Endothelial cell of umbilical vein (primary cell): ENCODE results near the gene CPTP. TPM values are rescaled to one million over a fixed set of nuclear protein-coding genes. Genes with fewer than 3 reads are reported as not detected.

Experiments used
- BruUV-seq: library from RNA; stranded (reverse); fragments of 400-500 nt; replicated peaks from 2 replicates; lab custom pipeline; 2021; lab: Mats Ljungman, UMichigan
- CTCF ChIA-PET: fragments of 300-600, 350-600 bp; sonication (Branson Sonifier 250); formaldehyde crosslinking; loops from one replicate; lab custom pipeline; 2021; ENCODE audit warnings: antibody characterized with exemption, inconsistent platforms; lab: Charles Lee
- POLR2A ChIA-PET: fragments of 300-600, 350-600 bp; sonication (Branson Sonifier 250); formaldehyde crosslinking; loops from one replicate; lab custom pipeline; 2021; ENCODE audit warnings: antibody characterized with exemption, inconsistent platforms; lab: Charles Lee
- DNase-seq: peaks from one replicate; pipeline ENCODE4 v3.0.0-alpha.2; 2011; ENCODE audit warnings: low read depth, low spot score
- FAIRE-seq: peaks from 2 replicates; lab custom pipeline; 2011; peaks lifted over from hg19 to GRCh38; lab: Jason Lieb, UNC
- H2AFZ ChIP-seq: 2 replicates; pipeline ENCODE4 v1.6.0; 2012; ENCODE audit warnings: low read depth, low read length, control low read depth, inconsistent platforms
- H3K27ac ChIP-seq: 2 replicates; pipeline ENCODE4 v1.5.1; 2011; ENCODE audit warnings: low read depth, mild to moderate bottlenecking, control low read depth, low read length, moderate library complexity; ENCODE audit not compliant: insufficient read depth
- H3K27me3 ChIP-seq, 2 experiments: 2 replicates each; pipeline versions ENCODE4 v1.6.0 to v1.6.1; 2011; ENCODE audit warnings: low read length in 2 of 2, mixed read lengths in 1 of 2; ENCODE audit not compliant: control insufficient read depth in 2 of 2, insufficient read depth in 2 of 2
- H3K36me3 ChIP-seq, 2 experiments: 2 replicates in 1 of 2; 3 replicates in 1 of 2; pipeline ENCODE4 v1.5.1; 2011; ENCODE audit warnings: low read length in 2 of 2, mild to moderate bottlenecking in 1 of 2, moderate library complexity in 1 of 2; ENCODE audit not compliant: control insufficient read depth in 2 of 2, insufficient read depth in 2 of 2; ENCODE audit errors: extremely low read depth in 1 of 2
- H3K4me1 ChIP-seq: 3 replicates; pipeline ENCODE4 v1.5.1; 2011; ENCODE audit warnings: mild to moderate bottlenecking, low read length; ENCODE audit not compliant: control insufficient read depth, insufficient read depth; ENCODE audit errors: extremely low read depth
- H3K4me2 ChIP-seq: 2 replicates; pipeline ENCODE4 v1.6.1; 2011; ENCODE audit warnings: low read length, control low read depth, mixed read lengths; ENCODE audit not compliant: insufficient read depth
- H3K4me3 ChIP-seq, 3 experiments: fragments of 200-600 bp in 1 of 3; sonication (generic), shearing (Covaris generic) in 1 of 3; replicated peaks in 1 of 3; 2 replicates each; pipeline ENCODE4 v1.5.1; 2011 to 2016; ENCODE audit warnings: control low read depth in 3 of 3, low read length in 3 of 3, mild to moderate bottlenecking in 2 of 3, inconsistent platforms in 1 of 3, low read depth in 1 of 3, moderate library complexity in 1 of 3; ENCODE audit not compliant: insufficient read depth in 1 of 3
- H3K79me2 ChIP-seq: 2 replicates; pipeline ENCODE4 v1.6.0; 2012; ENCODE audit warnings: low read length, inconsistent platforms; ENCODE audit not compliant: control insufficient read depth, insufficient read depth
- H3K9ac ChIP-seq: replicated peaks from 2 replicates; pipeline ENCODE3; 2011; ENCODE audit warnings: low read length, control low read depth; ENCODE audit not compliant: insufficient read depth; ENCODE audit errors: extremely low read depth
- H3K9me1 ChIP-seq: replicated peaks from 3 replicates; pipeline ENCODE4 v1.6.0; 2011; ENCODE audit warnings: mild to moderate bottlenecking, low read length; ENCODE audit not compliant: control insufficient read depth, insufficient read depth; ENCODE audit errors: extremely low read depth
- H3K9me3 ChIP-seq: replicated peaks from 2 replicates; pipeline ENCODE4 v1.5.1; 2012; ENCODE audit warnings: low read length, inconsistent platforms; ENCODE audit not compliant: control insufficient read depth, insufficient read depth
- H4K20me1 ChIP-seq: replicated peaks from 2 replicates; pipeline ENCODE3; 2011; ENCODE audit warnings: mild to moderate bottlenecking, low read length; ENCODE audit not compliant: control insufficient read depth, insufficient read depth; ENCODE audit errors: extremely low read depth
- EZH2 ChIP-seq: IDR thresholded peaks from 2 replicates; pipeline ENCODE4 v1.6.1; 2012; ENCODE audit warnings: borderline replicate concordance, low read depth, mild to moderate bottlenecking, moderate library complexity, low read length, inconsistent platforms; ENCODE audit not compliant: severe bottlenecking
- FOS ChIP-seq: IDR thresholded peaks from 2 replicates; pipeline ENCODE4 v1.6.1; 2011; ENCODE audit warnings: mild to moderate bottlenecking, low read length, moderate library complexity, borderline replicate concordance; ENCODE audit not compliant: insufficient read depth
- JUN ChIP-seq: IDR thresholded peaks from 2 replicates; pipeline ENCODE4 v1.6.1; 2011; ENCODE audit warnings: borderline replicate concordance, low read depth; ENCODE audit not compliant: insufficient read length, insufficient read depth
- dilution Hi-C: fragments of 300-500 bp; cut with MboI; formaldehyde crosslinking; loops from one replicate; pipeline ENCODE4 v1.15.0; 2019; ENCODE audit warnings: low sequenced_read_pairs; ENCODE audit not compliant: extremely low pct_ligation_motif_present
- intact Hi-C: fragments of 100-400 bp; cut with micrococcal nuclease; formaldehyde crosslinking; loops from one replicate; pipeline ENCODE4 v1.10.0; 2022
- microRNA-seq: library from miRNA; unstranded; fragments of <30 nt; microRNA quantifications from one replicate; pipeline ENCODE4 v1.2.0, GENCODE V29; 2021; ENCODE audit warnings: borderline number of aligned reads, borderline replicate concordance
- polyA plus RNA-seq, 4 experiments: library from polyadenylated mRNA; depleted of rRNA in 3 of 4; stranded (reverse) in 3 of 4; unstranded in 1 of 4; fragments of >200 nt; gene quantifications; 2 replicates each; pipeline versions ENCODE4 v1.2.1 to v1.2.3, GENCODE V29; 2011 to 2012; ENCODE audit warnings: missing spikeins in 1 of 4
- small RNA-seq: library from RNA; depleted of rRNA; stranded (forward); fragments of <200 nt; gene quantifications from one replicate; pipeline ENCODE3, GENCODE V24; 2012; ENCODE audit warnings: low replicate concordance, low read depth; ENCODE audit not compliant: insufficient read depth, insufficient read length
- total RNA-seq: library from RNA; stranded (reverse); gene quantifications from 2 replicates; pipeline ENCODE4 v1.2.3, GENCODE V29; 2021
- TF ChIP-seq, protein P1 (sequence below), 2 donors: IDR thresholded peaks; 1 replicate in 1 of 2; 2 replicates in 1 of 2; pipeline ENCODE4 v1.5.1; 2011; ENCODE audit warnings: low read length in 2 of 2, mild to moderate bottlenecking in 2 of 2, moderate library complexity in 2 of 2, control low read depth in 1 of 2, inconsistent platforms in 1 of 2, low read depth in 1 of 2; ENCODE audit not compliant: insufficient read depth in 1 of 2; ENCODE audit errors: extremely low read depth in 1 of 2

The CPTP gene
- total and polyA plus RNA-seq, 2 donors (not counting 3 experiments of a cell fraction or from before 2014, with no cell fraction given) = 20.9 to 29.5 TPM

DNA sequence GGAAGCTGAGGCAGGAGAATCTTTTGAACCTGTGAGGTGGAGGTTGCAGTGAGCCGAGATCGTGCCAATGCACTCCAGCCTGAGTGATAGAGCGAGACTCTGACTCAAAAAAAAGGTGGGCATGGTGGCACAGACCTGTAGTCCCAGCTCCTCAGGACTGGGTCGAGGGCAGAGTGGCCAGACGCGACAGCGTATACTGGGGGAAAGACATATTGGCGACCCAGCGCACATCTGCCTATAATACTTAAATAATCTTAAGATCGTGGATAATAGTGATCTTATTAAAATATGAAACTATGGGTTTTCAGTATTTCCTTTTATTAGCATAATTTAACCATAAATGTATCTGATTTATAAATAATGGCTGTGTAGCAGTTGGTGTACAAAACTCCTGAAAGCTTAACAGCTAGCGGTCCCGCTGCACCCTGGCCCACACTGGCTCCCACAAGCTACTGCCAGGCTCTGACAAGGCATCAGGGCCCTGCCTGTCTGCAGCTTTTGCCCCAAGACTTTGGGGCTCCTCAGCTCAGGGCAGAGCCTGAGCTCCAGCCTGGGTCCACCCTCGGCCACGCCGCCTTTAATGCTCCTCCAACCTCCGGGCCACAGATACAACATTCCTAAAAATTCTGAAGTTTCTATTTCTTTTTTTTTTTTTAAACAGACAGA, 53.1 kb downstream of the CPTP start:
- H2AFZ ChIP-seq = no peak overlapping the region
- H3K4me3 ChIP-seq = no peak overlapping the region
- no peak overlapping the region for H3K9ac ChIP-seq
- H3K27ac ChIP-seq = no peak overlapping the region
- TF ChIP-seq FOS (no peak), JUN (no peak), EZH2 (no peak)
- TF ChIP-seq, protein P1, sequence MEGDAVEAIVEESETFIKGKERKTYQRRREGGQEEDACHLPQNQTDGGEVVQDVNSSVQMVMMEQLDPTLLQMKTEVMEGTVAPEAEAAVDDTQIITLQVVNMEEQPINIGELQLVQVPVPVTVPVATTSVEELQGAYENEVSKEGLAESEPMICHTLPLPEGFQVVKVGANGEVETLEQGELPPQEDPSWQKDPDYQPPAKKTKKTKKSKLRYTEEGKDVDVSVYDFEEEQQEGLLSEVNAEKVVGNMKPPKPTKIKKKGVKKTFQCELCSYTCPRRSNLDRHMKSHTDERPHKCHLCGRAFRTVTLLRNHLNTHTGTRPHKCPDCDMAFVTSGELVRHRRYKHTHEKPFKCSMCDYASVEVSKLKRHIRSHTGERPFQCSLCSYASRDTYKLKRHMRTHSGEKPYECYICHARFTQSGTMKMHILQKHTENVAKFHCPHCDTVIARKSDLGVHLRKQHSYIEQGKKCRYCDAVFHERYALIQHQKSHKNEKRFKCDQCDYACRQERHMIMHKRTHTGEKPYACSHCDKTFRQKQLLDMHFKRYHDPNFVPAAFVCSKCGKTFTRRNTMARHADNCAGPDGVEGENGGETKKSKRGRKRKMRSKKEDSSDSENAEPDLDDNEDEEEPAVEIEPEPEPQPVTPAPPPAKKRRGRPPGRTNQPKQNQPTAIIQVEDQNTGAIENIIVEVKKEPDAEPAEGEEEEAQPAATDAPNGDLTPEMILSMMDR (IDR thresholded peaks at IDR 0.05; ENCODE audit: extremely low read depth in 1 of 2, insufficient read depth in 1 of 2, low read depth in 1 of 2, low read length in 2 of 2) = no peak
- CTCF ChIA-PET = no interaction called here
- peaks cover 10% of the 10 kb centered on the region for H3K4me1 ChIP-seq
- no peak overlapping the region for H3K4me2 ChIP-seq
- DNase-seq (no peak), FAIRE-seq (no peak)
- H3K27me3 ChIP-seq = no peaks in the 10 kb centered on the region
- no peaks in the 10 kb centered on the region for H4K20me1 ChIP-seq
- H3K9me1 ChIP-seq = no peaks in the 10 kb centered on the region
- dilution Hi-C loops (no loop called here), intact Hi-C loops (no loop called here)
- POLR2A ChIA-PET = interaction anchor here (0.7 kb wide), 1 partner anchor 13 kb away, joined by 5 read pairs; no protein-coding TSS in a partner anchor
- peaks cover 21% of the 10 kb centered on the region for H3K79me2 ChIP-seq
- peaks cover 0 to 6% of the 10 kb centered on the region in 2 experiments for H3K36me3 ChIP-seq
- H3K9me3 ChIP-seq = no peaks in the 10 kb centered on the region
- BruUV-seq = no TSS peak

Small RNAs within 50 kb of the gene (microRNA-seq; reads per million reads assigned to microRNA genes)
- gene MIR6726 = not detected
- not detected for gene MIR6727
- not detected for gene MIR6808

Small RNAs within 50 kb of the gene (small RNA-seq; reads per million reads assigned to genes)
- gene MIR6726 = not detected

Other genes starting within 250 kb of the CPTP start
- gene C1orf159, start 208.7 kb upstream of the CPTP start, total RNA-seq = 19.7 and 20.1 TPM in 2 replicates
- gene C1orf159, start 208.7 kb upstream of the CPTP start, polyA plus RNA-seq = 16.1 and 20.1 TPM in 2 replicates
- not detected in 2 replicates for gene TTLL10, start 150.9 kb upstream of the CPTP start, total RNA-seq
- not detected in 2 replicates for gene TTLL10, start 150.9 kb upstream of the CPTP start, polyA plus RNA-seq
- gene TNFRSF18, start 118.2 kb upstream of the CPTP start, total RNA-seq = not detected in 2 replicates
- gene TNFRSF18, start 118.2 kb upstream of the CPTP start, polyA plus RNA-seq = not detected in 2 replicates
- 0.62 and 1.5 TPM in 2 replicates for gene TNFRSF4, start 110.6 kb upstream of the CPTP start, total RNA-seq
- 0.55 and 1.4 TPM in 2 replicates for gene TNFRSF4, start 110.6 kb upstream of the CPTP start, polyA plus RNA-seq
- gene SDF4, start 92.8 kb upstream of the CPTP start, total RNA-seq = 171 and 185 TPM in 2 replicates
- gene SDF4, start 92.8 kb upstream of the CPTP start, polyA plus RNA-seq = 156 and 175 TPM in 2 replicates
- 24.4 and 24.6 TPM in 2 replicates for gene B3GALT6, start 92.6 kb upstream of the CPTP start, total RNA-seq
- gene B3GALT6, start 92.6 kb upstream of the CPTP start, polyA plus RNA-seq = 34.1 and 43.3 TPM in 2 replicates
- gene C1QTNF12, start 78.1 kb upstream of the CPTP start, total RNA-seq = 1.9 and 4.1 TPM in 2 replicates
- gene C1QTNF12, start 78.1 kb upstream of the CPTP start, polyA plus RNA-seq = 0.67 and 1.0 TPM in 2 replicates
- 80.7 and 87.2 TPM in 2 replicates for gene UBE2J2, start 50.9 kb upstream of the CPTP start, total RNA-seq
- 50.0 and 60.7 TPM in 2 replicates for gene UBE2J2, start 50.9 kb upstream of the CPTP start, polyA plus RNA-seq
- gene SCNN1D, start 44.4 kb upstream of the CPTP start, total RNA-seq = 3.0 and 3.3 TPM in 2 replicates
- 2.3 and 4.0 TPM in 2 replicates for gene SCNN1D, start 44.4 kb upstream of the CPTP start, polyA plus RNA-seq
- gene ACAP3, start 16.9 kb upstream of the CPTP start, total RNA-seq = 39.0 and 43.0 TPM in 2 replicates
- gene ACAP3, start 16.9 kb upstream of the CPTP start, polyA plus RNA-seq = 27.8 and 41.3 TPM in 2 replicates
- gene PUSL1, start 16.2 kb upstream of the CPTP start, total RNA-seq = 16.6 and 18.8 TPM in 2 replicates
- 27.3 and 45.9 TPM in 2 replicates for gene PUSL1, start 16.2 kb upstream of the CPTP start, polyA plus RNA-seq
- 127 and 132 TPM in 2 replicates for gene INTS11, start 142 bp upstream of the CPTP start, total RNA-seq
- 222 and 239 TPM in 2 replicates for gene INTS11, start 142 bp upstream of the CPTP start, polyA plus RNA-seq
- 0.37 and 0.38 TPM in 2 replicates for gene TAS1R3, start 6.5 kb downstream of the CPTP start, total RNA-seq
- gene TAS1R3, start 6.5 kb downstream of the CPTP start, polyA plus RNA-seq = 0.26 and 0.38 TPM in 2 replicates
- gene DVL1, start 24.6 kb downstream of the CPTP start, total RNA-seq = 36.5 and 40.7 TPM in 2 replicates
- gene DVL1, start 24.6 kb downstream of the CPTP start, polyA plus RNA-seq = 26.8 and 38.2 TPM in 2 replicates
- gene MXRA8, start 33.8 kb downstream of the CPTP start, total RNA-seq = 0.37 and 0.82 TPM in 2 replicates
- 1.9 and 2.2 TPM in 2 replicates for gene MXRA8, start 33.8 kb downstream of the CPTP start, polyA plus RNA-seq
- 149 and 151 TPM in 2 replicates for gene AURKAIP1, start 50.4 kb downstream of the CPTP start, total RNA-seq
- gene AURKAIP1, start 50.4 kb downstream of the CPTP start, polyA plus RNA-seq = 73.3 and 96.2 TPM in 2 replicates
- gene CCNL2, start 74.5 kb downstream of the CPTP start, total RNA-seq = 182 and 188 TPM in 2 replicates
- gene CCNL2, start 74.5 kb downstream of the CPTP start, polyA plus RNA-seq = 174 and 209 TPM in 2 replicates
- 125 and 134 TPM in 2 replicates for gene MRPL20, start 82.5 kb downstream of the CPTP start, total RNA-seq
- gene MRPL20, start 82.5 kb downstream of the CPTP start, polyA plus RNA-seq = 118 and 152 TPM in 2 replicates
- gene ANKRD65, start 96.5 kb downstream of the CPTP start, total RNA-seq = 0.32 and 0.38 TPM in 2 replicates
- 0.15 and 0.18 TPM in 2 replicates for gene ANKRD65, start 96.5 kb downstream of the CPTP start, polyA plus RNA-seq
- 3.3 and 6.1 TPM in 2 replicates for gene VWA1, start 110.9 kb downstream of the CPTP start, total RNA-seq
- gene VWA1, start 110.9 kb downstream of the CPTP start, polyA plus RNA-seq = 2.0 and 3.7 TPM in 2 replicates
- 0.16 TPM in 1 of 2 replicates, not detected in the other for gene ATAD3C, start 124.9 kb downstream of the CPTP start, total RNA-seq
- 0.01 TPM in 1 of 2 replicates, not detected in the other for gene ATAD3C, start 124.9 kb downstream of the CPTP start, polyA plus RNA-seq
- 45.8 and 48.2 TPM in 2 replicates for gene ATAD3B, start 147.0 kb downstream of the CPTP start, total RNA-seq
- gene ATAD3B, start 147.0 kb downstream of the CPTP start, polyA plus RNA-seq = 20.5 and 22.7 TPM in 2 replicates
- 55.2 and 57.4 TPM in 2 replicates for gene ATAD3A, start 187.4 kb downstream of the CPTP start, total RNA-seq
- 24.9 and 28.8 TPM in 2 replicates for gene ATAD3A, start 187.4 kb downstream of the CPTP start, polyA plus RNA-seq
- gene TMEM240, start 215.8 kb downstream of the CPTP start, total RNA-seq = 7.0 and 8.8 TPM in 2 replicates
- 5.3 and 7.6 TPM in 2 replicates for gene TMEM240, start 215.8 kb downstream of the CPTP start, polyA plus RNA-seq